ENCODE measurements around the gene MFF. TPM values are rescaled to one million over a fixed set of nuclear protein-coding genes. Genes with fewer than 3 reads are reported as not detected.
"Not testable (repeated sequence)": the region's sequence is repeated elsewhere in the genome, so short reads cannot be mapped to it uniquely, and the experiment has no call there.

Gene MFF
- total and polyA plus RNA-seq, 2 donors (not counting 3 experiments of a cell fraction or from before 2014, with no cell fraction given): 36.3 to 65.1 TPM

DNA sequence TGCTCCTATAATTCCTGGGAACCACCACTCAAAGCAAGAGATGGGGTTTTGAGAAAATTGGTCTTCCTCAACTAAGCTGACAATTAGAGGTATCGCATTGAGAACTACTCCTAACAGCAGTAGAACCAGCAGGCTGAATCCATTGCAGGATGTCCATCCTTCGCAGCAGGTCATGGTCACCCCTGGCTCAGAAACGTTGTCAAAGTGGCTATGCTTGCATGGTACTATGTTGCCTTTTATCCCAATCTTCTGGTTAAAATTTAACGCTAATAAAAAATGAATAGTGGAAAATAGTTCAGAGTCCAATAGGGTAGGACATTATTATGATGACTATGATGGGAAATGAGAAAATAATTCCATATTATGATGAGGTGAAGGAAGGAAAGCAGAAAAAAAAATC lies 54.0 kb downstream of the MFF start, which contains the start of gene TM4SF20:
TSS of gene TM4SF20 (minus strand) at position 212 of the 400 bp plus-strand sequence. CDS start at position 174, 38 bp downstream.
- no peaks in the 10 kb centered on the region for H3K4me1 ChIP-seq (ENCODE audit: control insufficient read depth, extremely low read depth, insufficient read depth, low read length)
- CTCF ChIA-PET: interaction anchor here (1.3 kb wide), 1 partner anchor 249 kb away, joined by 3 read pairs; no protein-coding TSS in a partner anchor
- BruUV-seq (replicated peaks): no TSS peak
- no peak for TF ChIP-seq JUN (IDR thresholded peaks at IDR 0.05; ENCODE audit: borderline replicate concordance, insufficient read depth, insufficient read length, low read depth)
- no peak for TF ChIP-seq GATA2 (IDR thresholded peaks at IDR 0.05; ENCODE audit: insufficient read depth, insufficient read length, low read depth, low read length)
- no peak for TF ChIP-seq POLR2A (IDR thresholded peaks at IDR 0.05; ENCODE audit: low read depth, low read length)
- TF ChIP-seq, protein P1, sequence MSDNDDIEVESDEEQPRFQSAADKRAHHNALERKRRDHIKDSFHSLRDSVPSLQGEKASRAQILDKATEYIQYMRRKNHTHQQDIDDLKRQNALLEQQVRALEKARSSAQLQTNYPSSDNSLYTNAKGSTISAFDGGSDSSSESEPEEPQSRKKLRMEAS (IDR thresholded peaks at IDR 0.05; ENCODE audit: insufficient read depth, insufficient read length): no peak
- TF ChIP-seq, protein P2, sequence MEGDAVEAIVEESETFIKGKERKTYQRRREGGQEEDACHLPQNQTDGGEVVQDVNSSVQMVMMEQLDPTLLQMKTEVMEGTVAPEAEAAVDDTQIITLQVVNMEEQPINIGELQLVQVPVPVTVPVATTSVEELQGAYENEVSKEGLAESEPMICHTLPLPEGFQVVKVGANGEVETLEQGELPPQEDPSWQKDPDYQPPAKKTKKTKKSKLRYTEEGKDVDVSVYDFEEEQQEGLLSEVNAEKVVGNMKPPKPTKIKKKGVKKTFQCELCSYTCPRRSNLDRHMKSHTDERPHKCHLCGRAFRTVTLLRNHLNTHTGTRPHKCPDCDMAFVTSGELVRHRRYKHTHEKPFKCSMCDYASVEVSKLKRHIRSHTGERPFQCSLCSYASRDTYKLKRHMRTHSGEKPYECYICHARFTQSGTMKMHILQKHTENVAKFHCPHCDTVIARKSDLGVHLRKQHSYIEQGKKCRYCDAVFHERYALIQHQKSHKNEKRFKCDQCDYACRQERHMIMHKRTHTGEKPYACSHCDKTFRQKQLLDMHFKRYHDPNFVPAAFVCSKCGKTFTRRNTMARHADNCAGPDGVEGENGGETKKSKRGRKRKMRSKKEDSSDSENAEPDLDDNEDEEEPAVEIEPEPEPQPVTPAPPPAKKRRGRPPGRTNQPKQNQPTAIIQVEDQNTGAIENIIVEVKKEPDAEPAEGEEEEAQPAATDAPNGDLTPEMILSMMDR (IDR thresholded peaks at IDR 0.05; ENCODE audit: extremely low read depth in 1 of 2, insufficient read depth in 1 of 2, low read depth in 1 of 2, low read length in 2 of 2): no peak
- no peak for TF ChIP-seq MYC (IDR thresholded peaks at IDR 0.05; ENCODE audit: low read depth, low read length)
- no peak for TF ChIP-seq FOS (IDR thresholded peaks at IDR 0.05; ENCODE audit: borderline replicate concordance, insufficient read depth, low read length)
- TF ChIP-seq EZH2 (IDR thresholded peaks at IDR 0.05; ENCODE audit: borderline replicate concordance, low read depth, low read length, severe bottlenecking): no peak
- TF ChIP-seq POLR2AphosphoS5 (IDR thresholded peaks at IDR 0.05; ENCODE audit: insufficient read depth, low read depth, low read length): no peak
- no peak within 1 kb of the TSS for H3K4me2 ChIP-seq (ENCODE audit: insufficient read depth, low read length)
- H3K36me3 ChIP-seq (ENCODE audit: control insufficient read depth in 2 of 2, extremely low read depth in 1 of 2, insufficient read depth in 2 of 2, low read length in 2 of 2): no peaks in the 10 kb centered on the region
- no peaks in the 10 kb centered on the region for H3K9me3 ChIP-seq (replicated peaks; ENCODE audit: control insufficient read depth, insufficient read depth, low read length)
- intact Hi-C loops (cut with micrococcal nuclease): no loop called here
- dilution Hi-C loops (cut with MboI; ENCODE audit: extremely low pct_ligation_motif_present, low sequenced_read_pairs): no loop called here
- no peaks in the 10 kb centered on the region for H3K27me3 ChIP-seq (ENCODE audit: control insufficient read depth in 2 of 2, insufficient read depth in 2 of 2, low read length in 2 of 2)
- POLR2A ChIA-PET: no interaction called here
- no peak within 1 kb of the TSS for H3K4me3 ChIP-seq (replicated peaks in 1 of 3; ENCODE audit: insufficient read depth in 1 of 3, low read depth in 1 of 3, low read length in 3 of 3)
- no peak for DNase-seq (ENCODE audit: low read depth, low spot score)
- no peak within 1 kb of the TSS for H3K27ac ChIP-seq (ENCODE audit: insufficient read depth, low read depth, low read length)
- no peaks in the 10 kb centered on the region for H3K79me2 ChIP-seq (ENCODE audit: control insufficient read depth, insufficient read depth, low read length)
- H3K9ac ChIP-seq (replicated peaks; ENCODE audit: extremely low read depth, insufficient read depth, low read length): no peak within 1 kb of the TSS
- no peaks in the 10 kb centered on the region for H4K20me1 ChIP-seq (replicated peaks; ENCODE audit: control insufficient read depth, extremely low read depth, insufficient read depth, low read length)
- no peaks in the 10 kb centered on the region for H3K9me1 ChIP-seq (replicated peaks; ENCODE audit: control insufficient read depth, extremely low read depth, insufficient read depth, low read length)
- H2AFZ ChIP-seq (ENCODE audit: low read depth, low read length): no peak within 1 kb of the TSS
- FAIRE-seq: no peak

DNA sequence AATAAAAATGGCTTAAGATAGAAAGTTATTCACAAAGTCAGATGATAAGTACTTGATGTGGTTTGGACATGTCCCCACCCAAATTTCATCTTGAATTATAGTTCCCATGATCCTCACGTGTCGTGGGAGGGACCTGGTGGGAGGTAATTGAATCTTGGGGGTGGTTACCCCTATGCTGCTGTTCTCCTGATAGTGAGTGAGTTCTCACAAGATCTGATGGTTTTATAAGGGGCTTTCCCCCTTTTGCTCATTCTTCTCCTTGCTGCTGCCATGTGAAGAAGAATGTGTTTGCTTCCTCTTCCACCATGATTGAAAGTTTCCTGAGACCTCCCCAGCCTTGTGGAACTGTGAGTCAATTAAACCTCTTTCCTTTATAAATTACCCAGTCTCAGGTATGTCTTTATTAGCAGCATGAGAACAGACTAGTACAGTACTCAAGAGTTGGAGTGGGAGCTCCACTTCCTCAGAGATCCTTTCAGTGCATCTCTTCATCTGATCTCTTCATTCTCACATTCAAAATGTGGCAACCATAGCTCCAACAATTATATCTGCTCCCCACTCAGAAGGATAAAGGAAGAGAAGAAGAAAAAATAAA lies 57.3 kb downstream of the MFF start:
- H3K9ac ChIP-seq (replicated peaks; ENCODE audit: extremely low read depth, insufficient read depth, low read length); H3K9me1 ChIP-seq (replicated peaks; ENCODE audit: control insufficient read depth, extremely low read depth, insufficient read depth, low read length); H3K27ac ChIP-seq (ENCODE audit: insufficient read depth, low read depth, low read length); H3K4me2 ChIP-seq (ENCODE audit: insufficient read depth, low read length); H3K4me3 ChIP-seq (replicated peaks in 1 of 3; ENCODE audit: insufficient read depth in 1 of 3, low read depth in 1 of 3, low read length in 3 of 3); H3K79me2 ChIP-seq (ENCODE audit: control insufficient read depth, insufficient read depth, low read length); H2AFZ ChIP-seq (ENCODE audit: low read depth, low read length); intact Hi-C loops (cut with micrococcal nuclease); H4K20me1 ChIP-seq (replicated peaks; ENCODE audit: control insufficient read depth, extremely low read depth, insufficient read depth, low read length); H3K27me3 ChIP-seq (ENCODE audit: control insufficient read depth in 2 of 2, insufficient read depth in 2 of 2, low read length in 2 of 2); DNase-seq (ENCODE audit: low read depth, low spot score); POLR2A ChIA-PET; dilution Hi-C loops (cut with MboI; ENCODE audit: extremely low pct_ligation_motif_present, low sequenced_read_pairs); H3K9me3 ChIP-seq (replicated peaks; ENCODE audit: control insufficient read depth, insufficient read depth, low read length); H3K36me3 ChIP-seq (ENCODE audit: control insufficient read depth in 2 of 2, extremely low read depth in 1 of 2, insufficient read depth in 2 of 2, low read length in 2 of 2); BruUV-seq (replicated peaks); H3K4me1 ChIP-seq (ENCODE audit: control insufficient read depth, extremely low read depth, insufficient read depth, low read length); FAIRE-seq: not testable (repeated sequence)
- CTCF ChIA-PET: interaction anchor here (1.2 to 2.1 kb wide), 2 partner anchors 23 to 144 kb away, joined by 3 to 9 read pairs; no protein-coding TSS in a partner anchor

All from endothelial cell of umbilical vein (primary cell).